HepG2 (cell line): ENCODE data around the gene MAN2A2. TPM values are rescaled to one million over a fixed set of nuclear protein-coding genes. Genes with fewer than 3 reads are reported as not detected.

Experiments used
- ATAC-seq: fragments of 200-7000 bp; cut with Tn5 transposase; 3 replicates; pipeline ENCODE4 v1.9.1; 2020; ENCODE audit warnings: mild to moderate bottlenecking, moderate library complexity
- BruUV-seq: library from RNA; stranded (reverse); fragments of 400-500 nt; replicated peaks from 2 replicates; lab custom pipeline; 2021; lab: Mats Ljungman, UMichigan
- CTCF ChIA-PET: fragments of 300-600 bp; formaldehyde crosslinking; extraction: SDS; loops from one replicate; lab custom pipeline; 2021; ENCODE audit warnings: low total read pairs, inconsistent platforms, low intra/inter-chr PET ratio; lab: Yijun Ruan, JAX
- POLR2A ChIA-PET: fragments of 350-600 bp; sonication (Branson Sonifier 250); formaldehyde crosslinking; loops from one replicate; lab custom pipeline; 2020; ENCODE audit warnings: antibody characterized with exemption, inconsistent platforms; lab: Yijun Ruan, JAX
- DNase-seq: peaks from one replicate; pipeline ENCODE4 v3.0.0-alpha.2; 2015; ENCODE audit warnings: low spot score
- FAIRE-seq: peaks from 3 replicates; lab custom pipeline; 2011; peaks lifted over from hg19 to GRCh38; lab: Jason Lieb, UNC
- H2AFZ ChIP-seq: one replicate; pipeline ENCODE4 v1.6.1; 2011; ENCODE audit warnings: low read length, inconsistent platforms
- H3K27ac ChIP-seq: fragments of 300-600 bp; 3 replicates; pipeline ENCODE4 v1.8.0; 2011; ENCODE audit warnings: mixed run types, mild to moderate bottlenecking, mixed read lengths, low read length, inconsistent platforms; ENCODE audit not compliant: insufficient read depth; ENCODE audit errors: extremely low read length
- H3K27me3 ChIP-seq, 2 experiments: fragments of 200-600 bp in 1 of 2; 2 replicates in 1 of 2; 3 replicates in 1 of 2; pipeline versions ENCODE4 v1.6.0 to v1.8.0; 2011; ENCODE audit warnings: low read length in 2 of 2, mild to moderate bottlenecking in 2 of 2, moderate library complexity in 2 of 2, inconsistent platforms in 1 of 2; ENCODE audit not compliant: insufficient read depth in 2 of 2, control insufficient read depth in 1 of 2
- H3K36me3 ChIP-seq, 2 experiments: fragments of 200-600 bp in 1 of 2; replicated peaks in 1 of 2; 2 replicates in 1 of 2; 3 replicates in 1 of 2; pipeline versions ENCODE4 v1.5.1 to v1.8.0; 2011; ENCODE audit warnings: low read length in 2 of 2, inconsistent platforms in 1 of 2; ENCODE audit not compliant: insufficient read depth in 2 of 2, control insufficient read depth in 1 of 2
- H3K4me1 ChIP-seq: 2 replicates; pipeline ENCODE4 v1.5.1; 2012; ENCODE audit warnings: low read length, inconsistent platforms; ENCODE audit not compliant: insufficient read depth
- H3K4me2 ChIP-seq: 2 replicates; pipeline ENCODE4 v1.6.0; 2011; ENCODE audit warnings: low read depth, low read length, inconsistent platforms
- H3K4me3 ChIP-seq, 3 experiments: fragments of 200-600 bp in 1 of 3; sonication (generic), shearing (Covaris generic) in 1 of 3; replicated peaks in 1 of 3; 2 replicates each; pipeline ENCODE4 v1.5.1; 2011 to 2016; ENCODE audit warnings: low read length in 3 of 3, inconsistent platforms in 2 of 3, low read depth in 2 of 3, mild to moderate bottlenecking in 2 of 3, control low read depth in 1 of 3, mixed read lengths in 1 of 3; ENCODE audit not compliant: insufficient read depth in 1 of 3
- H3K79me2 ChIP-seq: one replicate; pipeline ENCODE4 v1.6.1; 2011; ENCODE audit warnings: low read length, inconsistent platforms; ENCODE audit not compliant: insufficient read depth
- H3K9ac ChIP-seq: 2 replicates; pipeline ENCODE4 v1.6.0; 2011; ENCODE audit warnings: mild to moderate bottlenecking, low read depth, low read length, inconsistent platforms; ENCODE audit not compliant: insufficient read depth
- H3K9me3 ChIP-seq: 2 replicates; pipeline ENCODE4 v1.5.1; 2012; ENCODE audit warnings: mild to moderate bottlenecking, low read length
- H4K20me1 ChIP-seq: 2 replicates; pipeline ENCODE4 v1.6.0; 2011; ENCODE audit warnings: inconsistent platforms, mild to moderate bottlenecking, low read length, moderate library complexity; ENCODE audit not compliant: insufficient read depth
- BRCA1 ChIP-seq: sonication (generic); formaldehyde crosslinking; IDR thresholded peaks from 2 replicates; pipeline ENCODE4 v1.4.0; 2020; ENCODE audit warnings: missing genetic modification reagents
- ISX ChIP-seq: sonication (generic); formaldehyde crosslinking; conservative IDR thresholded peaks from 2 replicates; pipeline ENCODE4 v1.5.0; 2020; ENCODE audit warnings: missing genetic modification reagents
- KDM6A ChIP-seq: IDR thresholded peaks from 2 replicates; pipeline ENCODE4 v1.6.1; 2016; ENCODE audit warnings: low read depth
- POGZ ChIP-seq: sonication (generic); formaldehyde crosslinking; IDR thresholded peaks from 2 replicates; pipeline ENCODE4 v1.4.0; 2020; ENCODE audit warnings: mild to moderate bottlenecking, missing genetic modification reagents
- POLR2G ChIP-seq: fragments of 200-400 bp; formaldehyde crosslinking; IDR thresholded peaks from 2 replicates; pipeline ENCODE4 v1.6.1; 2018; ENCODE audit warnings: mild to moderate bottlenecking, low read depth, low read length, moderate library complexity
- SRF ChIP-seq: IDR thresholded peaks from 2 replicates; pipeline ENCODE4 v1.6.1; 2011; ENCODE audit warnings: mild to moderate bottlenecking, low read depth, low read length, moderate library complexity
- ZNF337 ChIP-seq: sonication (generic); formaldehyde crosslinking; IDR thresholded peaks from 2 replicates; pipeline ENCODE4 v1.5.1; 2020; ENCODE audit warnings: missing genetic modification reagents, low read depth, mild to moderate bottlenecking, borderline replicate concordance
- ZNF550 ChIP-seq: sonication (generic); formaldehyde crosslinking; IDR thresholded peaks from 2 replicates; pipeline ENCODE4 v1.4.0; 2020; ENCODE audit warnings: mild to moderate bottlenecking, missing genetic modification reagents, borderline replicate concordance
- ZNF788 ChIP-seq: sonication (generic); formaldehyde crosslinking; IDR thresholded peaks from 2 replicates; pipeline ENCODE4 v1.5.0; 2020; ENCODE audit warnings: mild to moderate bottlenecking, missing genetic modification reagents, borderline replicate concordance
- WGBS: methylation state at CpG from one replicate; pipeline ENCODE4 v1.1.6; 2017; ENCODE audit warnings: low lambda C conversion rate; 5-methylcytosine and 5-hydroxymethylcytosine counted together
- in situ Hi-C: cut with HindIII; loops from 2 replicates; pipeline ENCODE4 v1.10.0; 2017; ENCODE audit warnings: low pct_unique_long_range_greater_than_20kb; ENCODE audit not compliant: extremely low pct_ligation_motif_present
- intact Hi-C: fragments of 100-400 bp; cut with micrococcal nuclease; formaldehyde crosslinking; loops from one replicate; pipeline ENCODE4 v1.10.0; 2022; ENCODE audit not compliant: unreplicated experiment
- polyA plus RNA-seq, 8 experiments: library from polyadenylated mRNA; depleted of rRNA in 3 of 8; stranded (reverse) in 7 of 8; unstranded in 1 of 8; fragments of >200 nt; fragmentation: Illumina TruSeq in 4 of 8; extraction: Trizol in 4 of 8; gene quantifications; 2 replicates each; pipeline versions ENCODE4 v1.2.1 to v1.2.3, GENCODE V29; 2011 to 2016; ENCODE audit warnings: low read depth in 4 of 8, missing spikeins in 1 of 8, mixed read lengths in 1 of 8; ENCODE audit not compliant: insufficient read depth in 1 of 8
- total RNA-seq, 5 experiments: library from RNA; depleted of rRNA; stranded (reverse); fragments of >200 nt; fragmentation: Illumina TruSeq; extraction: Trizol; gene quantifications; 2 replicates each; pipeline ENCODE4 v1.2.3, GENCODE V29; 2016; ENCODE audit warnings: low read depth in 1 of 5
- TF ChIP-seq, protein P1 (sequence below): sonication (generic); formaldehyde crosslinking; IDR thresholded peaks from 2 replicates; pipeline ENCODE4 v1.8.0; 2022; ENCODE audit warnings: missing genetic modification reagents, mild to moderate bottlenecking, borderline replicate concordance
- TF ChIP-seq, protein P2 (sequence below): sonication (generic); formaldehyde crosslinking; IDR thresholded peaks from 2 replicates; pipeline ENCODE4 v1.5.1; 2020; ENCODE audit warnings: mild to moderate bottlenecking, moderate library complexity, missing genetic modification reagents

Gene MAN2A2
- total and polyA plus RNA-seq, 2 of the 13 experiments (the other 11 are each of a cell fraction or from before 2014, with no cell fraction given): 17.5 to 51.5 TPM

DNA sequence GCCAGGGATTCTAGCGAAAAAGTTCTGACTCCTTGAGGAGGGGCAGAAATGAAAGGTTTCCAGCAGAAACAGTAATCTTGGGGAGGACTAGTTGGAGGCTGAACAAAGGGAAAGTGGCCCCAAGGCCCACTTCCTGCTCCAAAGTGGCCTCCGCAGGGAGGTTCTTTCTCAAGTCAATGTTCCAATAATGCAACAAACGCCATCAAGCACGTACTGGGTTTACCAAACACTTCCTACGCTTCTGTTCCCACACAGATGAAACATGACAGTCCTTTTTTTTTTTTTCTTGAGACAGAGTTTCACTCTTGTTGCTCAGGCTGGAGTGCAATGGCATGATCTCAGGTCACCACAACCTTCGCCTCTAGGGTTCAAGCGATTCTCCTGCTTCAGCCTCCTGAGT lies 42.0 kb downstream of the MAN2A2 start:
- Histone ChIP-seq H3K4me1 (no peaks in the 10 kb centered on the region), H3K36me3 (peaks cover 25 to 70% of the 10 kb centered on the region in 2 experiments; a peak in 4 of 5 replicates), H3K4me3 (no peak overlapping the region), H3K9ac (no peak overlapping the region), H3K4me2 (no peak overlapping the region), H4K20me1 (no peaks in the 10 kb centered on the region), H3K9me3 (no peaks in the 10 kb centered on the region), H3K27ac (no peak overlapping the region), H2AFZ (no peak overlapping the region), H3K79me2 (no peaks in the 10 kb centered on the region), H3K27me3 (no peaks in the 10 kb centered on the region)
- in situ Hi-C loops: loop anchor here (25.0 kb wide), 1 partner anchor 317 kb away; no protein-coding TSS in a partner anchor
- no peak for ATAC-seq
- ChIA-PET CTCF (no interaction called here), POLR2A (interaction anchor here (1.1 to 1.7 kb wide), 2 partner anchors 9 to 10 kb away, joined by 4 to 6 read pairs; partner anchors contain the start of genes RCCD1 and UNC45A)
- BruUV-seq: no TSS peak
- 94% methylated on average over 7 of the region's 7 CpGs for WGBS
- no peak for TF ChIP-seq ZNF337 (CRISPR knock-in tag)
- TF ChIP-seq SRF: no peak
- TF ChIP-seq ISX (CRISPR knock-in tag): no peak
- TF ChIP-seq, protein P1, sequence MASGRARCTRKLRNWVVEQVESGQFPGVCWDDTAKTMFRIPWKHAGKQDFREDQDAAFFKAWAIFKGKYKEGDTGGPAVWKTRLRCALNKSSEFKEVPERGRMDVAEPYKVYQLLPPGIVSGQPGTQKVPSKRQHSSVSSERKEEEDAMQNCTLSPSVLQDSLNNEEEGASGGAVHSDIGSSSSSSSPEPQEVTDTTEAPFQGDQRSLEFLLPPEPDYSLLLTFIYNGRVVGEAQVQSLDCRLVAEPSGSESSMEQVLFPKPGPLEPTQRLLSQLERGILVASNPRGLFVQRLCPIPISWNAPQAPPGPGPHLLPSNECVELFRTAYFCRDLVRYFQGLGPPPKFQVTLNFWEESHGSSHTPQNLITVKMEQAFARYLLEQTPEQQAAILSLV (CRISPR knock-in tag): no peak
- intact Hi-C loops: no loop called here
- DNase-seq: no peak
- no peak for FAIRE-seq

DNA sequence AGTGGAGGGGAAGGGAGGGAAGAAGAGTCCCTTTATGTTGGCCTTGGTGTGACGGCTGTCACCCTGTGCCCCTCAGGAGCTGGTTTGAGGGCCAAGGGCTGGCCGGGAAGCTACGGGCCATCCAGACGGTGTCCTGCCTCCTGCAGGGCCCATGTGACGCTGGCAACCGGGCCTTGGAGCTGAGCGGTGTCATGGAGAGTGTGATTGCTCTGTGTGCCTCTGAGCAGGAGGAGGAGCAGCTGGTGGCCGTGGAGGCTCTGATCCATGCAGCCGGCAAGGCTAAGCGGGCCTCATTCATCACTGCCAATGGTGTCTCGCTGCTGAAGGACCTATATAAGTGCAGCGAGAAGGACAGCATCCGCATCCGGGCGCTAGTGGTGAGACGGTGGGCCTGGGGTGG lies 43.4 kb downstream of the MAN2A2 start:
- Histone ChIP-seq H3K9me3 (no peaks in the 10 kb centered on the region), H3K36me3 (peaks cover 24 to 73% of the 10 kb centered on the region in 2 experiments; a peak in 4 of 5 replicates), H3K4me3 (no peak overlapping the region), H3K4me1 (no peaks in the 10 kb centered on the region), H3K27me3 (no peaks in the 10 kb centered on the region), H3K4me2 (no peak overlapping the region), H3K79me2 (no peaks in the 10 kb centered on the region), H3K27ac (no peak overlapping the region)
- in situ Hi-C loops: loop anchor here (25.0 kb wide), 1 partner anchor 316 kb away; no protein-coding TSS in a partner anchor
- DNase-seq: no peak
- FAIRE-seq: no peak
- no peak for ATAC-seq
- ChIA-PET CTCF (no interaction called here), POLR2A (interaction anchor here (1.7 kb wide), 1 partner anchor 8 kb away, joined by 6 read pairs; the partner anchor contains the start of gene RCCD1)
- WGBS: 100% methylated on average over 3 of the region's 16 CpGs
- BruUV-seq: no TSS peak
- intact Hi-C loops: no loop called here
- no peak for TF ChIP-seq ZNF550
- no peak for TF ChIP-seq POLR2G
- TF ChIP-seq POGZ (CRISPR knock-in tag): no peak
- TF ChIP-seq KDM6A (CRISPR knock-in tag): no peak
- no peak for TF ChIP-seq BRCA1 (CRISPR knock-in tag)
- TF ChIP-seq, protein P2, sequence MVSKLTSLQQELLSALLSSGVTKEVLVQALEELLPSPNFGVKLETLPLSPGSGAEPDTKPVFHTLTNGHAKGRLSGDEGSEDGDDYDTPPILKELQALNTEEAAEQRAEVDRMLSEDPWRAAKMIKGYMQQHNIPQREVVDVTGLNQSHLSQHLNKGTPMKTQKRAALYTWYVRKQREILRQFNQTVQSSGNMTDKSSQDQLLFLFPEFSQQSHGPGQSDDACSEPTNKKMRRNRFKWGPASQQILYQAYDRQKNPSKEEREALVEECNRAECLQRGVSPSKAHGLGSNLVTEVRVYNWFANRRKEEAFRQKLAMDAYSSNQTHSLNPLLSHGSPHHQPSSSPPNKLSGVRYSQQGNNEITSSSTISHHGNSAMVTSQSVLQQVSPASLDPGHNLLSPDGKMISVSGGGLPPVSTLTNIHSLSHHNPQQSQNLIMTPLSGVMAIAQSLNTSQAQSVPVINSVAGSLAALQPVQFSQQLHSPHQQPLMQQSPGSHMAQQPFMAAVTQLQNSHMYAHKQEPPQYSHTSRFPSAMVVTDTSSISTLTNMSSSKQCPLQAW (CRISPR knock-in tag): no peak
- no peak for TF ChIP-seq ZNF788 (CRISPR knock-in tag)
- TF ChIP-seq, all 625 proteins: peak for 0
- Histone ChIP-seq H2AFZ (no peak overlapping the region), H3K9ac (no peak overlapping the region), H4K20me1 (no peaks in the 10 kb centered on the region)
